Osteocyte (in vitro differentiated cells): ENCODE measurements around the gene SLC44A1. TPM values are rescaled to one million over a fixed set of nuclear protein-coding genes. Genes with fewer than 3 reads are reported as not detected.

ENCODE experiments used
- DNase-seq: peaks from one replicate; pipeline ENCODE4 v3.0.0; 2021; ENCODE audit warnings: mixed read lengths; ENCODE audit not compliant: unreplicated experiment; ENCODE audit errors: extremely low spot score
- H3K27ac Mint-ChIP-seq: one replicate; pipeline ENCODE4 v1.8.0; 2021; ENCODE audit warnings: mild to moderate bottlenecking, mixed read lengths; ENCODE audit not compliant: unreplicated experiment
- H3K27me3 Mint-ChIP-seq: one replicate; pipeline ENCODE4 v1.8.0; 2021; ENCODE audit warnings: mixed read lengths; ENCODE audit not compliant: unreplicated experiment
- H3K36me3 Mint-ChIP-seq: one replicate; pipeline ENCODE4 v1.8.0; 2021; ENCODE audit warnings: mixed read lengths; ENCODE audit not compliant: unreplicated experiment
- H3K4me1 Mint-ChIP-seq: one replicate; pipeline ENCODE4 v1.8.0; 2021; ENCODE audit warnings: mixed read lengths; ENCODE audit not compliant: unreplicated experiment
- H3K4me3 Mint-ChIP-seq: one replicate; pipeline ENCODE4 v1.8.0; 2021; ENCODE audit warnings: mild to moderate bottlenecking, moderate library complexity, mixed read lengths; ENCODE audit not compliant: unreplicated experiment
- H3K9me3 Mint-ChIP-seq: one replicate; pipeline ENCODE4 v1.8.0; 2021; ENCODE audit warnings: mixed read lengths; ENCODE audit not compliant: unreplicated experiment
- CTCF ChIP-seq: fragments of 200-600 bp; sonication (generic); IDR thresholded peaks from 2 replicates; pipeline ENCODE4 v1.5.0; 2021; ENCODE audit warnings: antibody characterized with exemption, mild to moderate bottlenecking, moderate library complexity
- total RNA-seq: library from RNA; stranded (reverse); gene quantifications from 2 replicates; pipeline ENCODE4 v1.2.1, GENCODE V29; 2021

SLC44A1 gene
- total RNA-seq, 1 donor from 2014 or later = 30.2 TPM

- Mint-ChIP-seq H3K4me1 (peaks cover 15% of the 10 kb centered on the region), H3K27ac (no peak overlapping the region), H3K9me3 (peaks cover 15% of the 10 kb centered on the region), H3K4me3 (no peak overlapping the region), H3K27me3 (no peaks in the 10 kb centered on the region), H3K36me3 (peaks cover 6% of the 10 kb centered on the region)
- no peak for DNase-seq
- TF ChIP-seq CTCF = no peak
Observed at GRCh38 chr9:105218673-105219072, 25.8 kb upstream of the SLC44A1 start.

- H3K9me3 Mint-ChIP-seq = peaks cover 22% of the 10 kb centered on the region
- H3K4me1 Mint-ChIP-seq = peaks cover 15% of the 10 kb centered on the region
- H3K36me3 Mint-ChIP-seq = peaks cover 11% of the 10 kb centered on the region
- H3K27ac Mint-ChIP-seq = no peak overlapping the region
- no peaks in the 10 kb centered on the region for H3K27me3 Mint-ChIP-seq
- no peak for DNase-seq
- no peak for TF ChIP-seq CTCF
- H3K4me3 Mint-ChIP-seq = no peak overlapping the region
Observed at GRCh38 chr9:105219291-105219805, 25.1 kb upstream of the SLC44A1 start.

- no peak for TF ChIP-seq CTCF
- peaks cover 15% of the 10 kb centered on the region for H3K36me3 Mint-ChIP-seq
- no peaks in the 10 kb centered on the region for H3K27me3 Mint-ChIP-seq
- DNase-seq = no peak
- H3K27ac Mint-ChIP-seq = no peak overlapping the region
- peaks cover 15% of the 10 kb centered on the region for H3K4me1 Mint-ChIP-seq
- no peak overlapping the region for H3K4me3 Mint-ChIP-seq
- H3K9me3 Mint-ChIP-seq = peaks cover 31% of the 10 kb centered on the region
Observed at GRCh38 chr9:105220451-105220850, 24.0 kb upstream of the SLC44A1 start.

DNA sequence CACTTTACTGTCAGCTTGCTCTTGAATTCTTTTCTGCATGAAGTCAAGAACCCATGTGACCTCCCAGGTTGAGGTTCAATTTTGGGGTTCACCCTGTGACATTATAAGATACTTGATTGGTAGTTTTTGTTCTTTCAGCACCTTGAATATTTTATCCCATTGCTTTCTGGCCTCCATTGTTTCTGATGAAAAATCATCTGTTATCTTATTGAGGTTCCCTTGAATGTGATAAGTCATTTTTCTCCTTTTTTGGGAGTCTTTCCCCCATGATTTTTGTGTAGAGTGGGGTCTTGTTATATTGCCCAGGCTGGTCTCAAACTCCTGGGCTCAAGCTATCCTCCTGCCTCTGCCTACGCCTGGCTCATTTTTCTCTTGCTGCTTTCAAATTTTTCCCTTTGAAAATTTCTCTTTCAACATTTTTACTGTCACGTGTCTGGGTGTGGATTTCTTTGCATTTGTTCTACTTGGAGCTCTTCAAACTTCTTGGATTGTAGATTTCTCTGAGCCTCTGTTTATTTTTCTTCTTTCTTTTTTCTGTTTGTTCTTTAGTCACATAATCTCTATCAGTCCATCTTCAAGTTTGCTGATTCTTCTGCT lies 20.8 kb upstream of the SLC44A1 start:
- no peak for TF ChIP-seq CTCF
- Mint-ChIP-seq H3K9me3 (peaks cover 38% of the 10 kb centered on the region), H3K4me3 (no peak overlapping the region), H3K4me1 (peaks cover 10% of the 10 kb centered on the region), H3K27ac (no peak overlapping the region), H3K27me3 (peaks cover 5% of the 10 kb centered on the region), H3K36me3 (peaks cover 15% of the 10 kb centered on the region)
- no peak for DNase-seq

GRCh38 chr9:105226055-105226454 lies 18.4 kb upstream of the SLC44A1 start:
- Mint-ChIP-seq H3K4me3 (no peak overlapping the region), H3K27ac (no peak overlapping the region), H3K9me3 (peaks cover 38% of the 10 kb centered on the region), H3K4me1 (no peaks in the 10 kb centered on the region), H3K27me3 (peaks cover 5% of the 10 kb centered on the region), H3K36me3 (peaks cover 15% of the 10 kb centered on the region)
- no peak for DNase-seq
- TF ChIP-seq CTCF = no peak
